PFSK-1 (cell line): ENCODE results near the gene PGAM5.

Source experiments
- FOXP2 ChIP-seq: optimal IDR thresholded peaks from 2 replicates; pipeline ENCODE3; 2011; ENCODE audit warnings: borderline replicate concordance, control low read depth, inconsistent platforms; ENCODE audit not compliant: insufficient read depth; ENCODE audit errors: extremely low read length, extremely low read depth
- POLR2AphosphoS5 ChIP-seq: IDR thresholded peaks from 2 replicates; pipeline ENCODE4 v1.6.1; 2012; ENCODE audit warnings: low read depth, mild to moderate bottlenecking, control low read depth, low read length, moderate library complexity
- REST ChIP-seq, 2 experiments: IDR thresholded peaks; 2 replicates each; pipeline versions ENCODE4 v1.6.1 to v1.8.0; 2011 to 2012; ENCODE audit warnings: low read depth in 2 of 2, low read length in 2 of 2, control low read depth in 1 of 2, inconsistent platforms in 1 of 2, mild to moderate bottlenecking in 1 of 2, moderate library complexity in 1 of 2; ENCODE audit not compliant: insufficient read depth in 1 of 2
- SIN3A ChIP-seq: IDR thresholded peaks from 2 replicates; pipeline ENCODE4 v1.6.1; 2012; ENCODE audit warnings: mild to moderate bottlenecking, low read length, moderate library complexity, borderline replicate concordance; ENCODE audit not compliant: insufficient read depth
- TAF1 ChIP-seq: IDR thresholded peaks from 2 replicates; pipeline ENCODE4 v1.6.1; 2012; ENCODE audit warnings: low read length, control low read depth, borderline replicate concordance; ENCODE audit not compliant: insufficient read depth

Gene PGAM5

GRCh38 chr12:132720606-132721345, 10.1 kb downstream of the PGAM5 start:
- TF ChIP-seq TAF1 = no peak

- TF ChIP-seq POLR2AphosphoS5 (peak; percentile 22), FOXP2 (no peak)
Observed at GRCh38 chr12:132723015-132723763, 12.5 kb downstream of the PGAM5 start.

GRCh38 chr12:132723764-132724140, 13.1 kb downstream of the PGAM5 start:
- TF ChIP-seq FOXP2 = no peak
- TF ChIP-seq POLR2AphosphoS5 = no peak; the same call in 1 of the 2 replicates
- TF ChIP-seq REST (IDR thresholded peaks at IDR 0.05; ENCODE audit: insufficient read depth in 1 of 2, low read depth in 2 of 2, low read length in 2 of 2) = no peak
- no peak for TF ChIP-seq TAF1
- TF ChIP-seq SIN3A = no peak

GRCh38 chr12:132724506-132725241, 14.0 kb downstream of the PGAM5 start:
- TF ChIP-seq SIN3A (no peak), FOXP2 (no peak), POLR2AphosphoS5 (no peak), TAF1 (no peak), REST (IDR thresholded peaks at IDR 0.05; ENCODE audit: insufficient read depth in 1 of 2, low read depth in 2 of 2, low read length in 2 of 2) (no peak)

GRCh38 chr12:132726386-132726785, 15.7 kb downstream of the PGAM5 start:
- TF ChIP-seq SIN3A (no peak), POLR2AphosphoS5 (peak; percentile 15; the same call in 1 of the 2 replicates), FOXP2 (no peak)

GRCh38 chr12:132727091-132727794, 16.6 kb downstream of the PGAM5 start:
- TF ChIP-seq FOXP2 = no peak
- TF ChIP-seq POLR2AphosphoS5 = no peak
- no peak for TF ChIP-seq SIN3A
- TF ChIP-seq REST (IDR thresholded peaks at IDR 0.05; ENCODE audit: insufficient read depth in 1 of 2, low read depth in 2 of 2, low read length in 2 of 2) = no peak
- TF ChIP-seq TAF1 = no peak
